Liver (tissue), 3 donors: ENCODE results near the gene GSTA3.

Experiments
- ATF3 ChIP-seq: IDR thresholded peaks from 2 replicates; pipeline ENCODE4 v1.6.1; 2016; ENCODE audit warnings: antibody characterized with exemption
- CTCF ChIP-seq: fragments of 150-350 bp; IDR thresholded peaks from 2 replicates; pipeline ENCODE4 v1.5.1; 2017; ENCODE audit warnings: improper control_type of control experiment, low read depth, low read length; ENCODE audit not compliant: missing input control
- GABPA ChIP-seq, 2 donors: IDR thresholded peaks in 1 of 2; conservative IDR thresholded peaks in 1 of 2; 2 replicates each; pipeline ENCODE4 v1.6.1; 2016; ENCODE audit warnings: antibody characterized with exemption in 2 of 2, mild to moderate bottlenecking in 1 of 2, moderate library complexity in 1 of 2
- JUND ChIP-seq, 2 donors: IDR thresholded peaks; 2 replicates each; pipeline ENCODE4 v1.6.1; 2016; ENCODE audit warnings: antibody characterized with exemption in 2 of 2
- MAX ChIP-seq: IDR thresholded peaks from 2 replicates; pipeline ENCODE4 v1.6.1; 2016; ENCODE audit warnings: antibody characterized with exemption
- RAD21 ChIP-seq, 2 donors: IDR thresholded peaks; 2 replicates each; pipeline ENCODE4 v1.6.1; 2016; ENCODE audit warnings: antibody characterized with exemption in 2 of 2, mild to moderate bottlenecking in 2 of 2
- REST ChIP-seq: IDR thresholded peaks from 2 replicates; pipeline ENCODE4 v1.6.1; 2016; ENCODE audit warnings: antibody characterized with exemption, mild to moderate bottlenecking
- RXRA ChIP-seq, 2 donors: IDR thresholded peaks; 2 replicates each; pipeline ENCODE4 v1.6.1; 2017 to 2018; ENCODE audit warnings: antibody characterized with exemption in 2 of 2, mild to moderate bottlenecking in 1 of 2
- TAF1 ChIP-seq: conservative IDR thresholded peaks from 2 replicates; pipeline ENCODE4 v1.6.1; 2016; ENCODE audit warnings: antibody characterized with exemption, mild to moderate bottlenecking
- YY1 ChIP-seq: IDR thresholded peaks from 2 replicates; pipeline ENCODE4 v1.6.1; 2016; ENCODE audit warnings: antibody characterized with exemption, mild to moderate bottlenecking
- donor health status: healthy.
- donor health status: healthy.

GRCh38 chr6:52887910-52888524, 21.5 kb downstream of the GSTA3 start:
- TF ChIP-seq CTCF (no peak), RXRA (IDR thresholded peaks at IDR 0.05) (no peak), YY1 (no peak), MAX (no peak), REST (no peak), TAF1 (no peak), JUND (IDR thresholded peaks at IDR 0.05) (no peak), ATF3 (no peak), RAD21 (IDR thresholded peaks at IDR 0.05) (no peak), GABPA (IDR thresholded peaks at IDR 0.05 in 1 of 2, conservative IDR thresholded peaks at IDR 0.05 in 1 of 2) (no peak)
